Thyroid gland (tissue), 4 donors: ENCODE measurements around the gene KRT5. TPM values are rescaled to one million over a fixed set of nuclear protein-coding genes. Genes with fewer than 3 reads are reported as not detected.

Experiments used
- DNase-seq, 2 donors: peaks; one replicate each; pipeline ENCODE4 v3.0.0-alpha.2; 2019
- H3K27ac ChIP-seq, 3 donors: fragments of 200-600 bp; sonication (generic); 1 replicate in 2 of 3; 2 replicates in 1 of 3; pipeline ENCODE4 v1.5.1; 2016 to 2019; ENCODE audit warnings: mild to moderate bottlenecking in 1 of 3, moderate library complexity in 1 of 3
- H3K27me3 ChIP-seq: fragments of 200-600 bp; sonication (generic); one replicate; pipeline ENCODE4 v1.5.1; 2019
- H3K36me3 ChIP-seq, 2 donors: fragments of 200-600 bp; sonication (generic); one replicate each; pipeline ENCODE4 v1.5.1; 2016 to 2019
- H3K4me1 ChIP-seq, 2 donors: fragments of 200-600 bp; sonication (generic); one replicate each; pipeline ENCODE4 v1.5.1; 2017 to 2019
- H3K4me3 ChIP-seq, 3 donors: fragments of 200-600 bp; sonication (generic); replicated peaks in 1 of 3; 1 replicate in 2 of 3; 2 replicates in 1 of 3; pipeline ENCODE4 v1.5.1; 2016; ENCODE audit warnings: mild to moderate bottlenecking in 1 of 3
- H3K9me3 ChIP-seq: fragments of 200-600 bp; sonication (generic); one replicate; pipeline ENCODE4 v1.5.1; 2017
- CTCF ChIP-seq, 6 experiments: fragments of 200-600 bp in 3 of 6; fragments of 450-650 bp in 3 of 6; sonication (generic) in 3 of 6; IDR thresholded peaks; one replicate each; pipeline ENCODE4 v1.5.1; 2016 to 2019; ENCODE audit warnings: antibody characterized with exemption in 6 of 6, mild to moderate bottlenecking in 2 of 6, inconsistent platforms in 1 of 6, moderate library complexity in 1 of 6
- POLR2A ChIP-seq, 2 donors: fragments of 450-650 bp; IDR thresholded peaks; one replicate each; pipeline ENCODE4 v1.6.1; 2017; ENCODE audit warnings: antibody characterized with exemption in 2 of 2, mild to moderate bottlenecking in 2 of 2, moderate library complexity in 1 of 2
- WGBS, 2 donors: methylation state at CpG; one replicate each; pipeline ENCODE4 v1.1.5; 2017; 5-methylcytosine and 5-hydroxymethylcytosine counted together
- intact Hi-C: fragments of 100-400 bp; cut with DNase I; formaldehyde crosslinking; loops from one replicate; pipeline ENCODE4 v1.15.1; 2023
- total RNA-seq, 4 donors: library from RNA; depleted of rRNA; stranded (reverse); fragments of >200 nt; gene quantifications; one replicate each; pipeline ENCODE4 v1.2.3, GENCODE V29; 2016

The KRT5 gene
- total RNA-seq, 4 donors from 2014 or later: 1.4 TPM; not detected in 3

- TF ChIP-seq CTCF (IDR thresholded peaks at IDR 0.05): no peak
- no peak for TF ChIP-seq POLR2A (IDR thresholded peaks at IDR 0.05)
- Histone ChIP-seq H3K4me3 (no peak overlapping the region), H3K36me3 (no peaks in the 10 kb centered on the region), H3K27me3 (no peaks in the 10 kb centered on the region), H3K9me3 (no peaks in the 10 kb centered on the region), H3K27ac (no peak overlapping the region), H3K4me1 (peaks cover 4 to 11% of the 10 kb centered on the region in 2 donors)
- no peak for DNase-seq
- intact Hi-C loops: no loop called here
- 82 to 85% methylated on average over 3 of the region's 3 CpGs for WGBS, 2 donors
Observed at GRCh38 chr12:52539821-52540173, 19.6 kb upstream of the KRT5 start.

- DNase-seq: no peak
- H3K27ac ChIP-seq: no peak overlapping the region
Observed at GRCh38 chr12:52539083-52539820, 19.1 kb upstream of the KRT5 start.

GRCh38 chr12:52537101-52537500, 16.9 kb upstream of the KRT5 start:
- TF ChIP-seq POLR2A (IDR thresholded peaks at IDR 0.05): no peak
- no peak for TF ChIP-seq CTCF (IDR thresholded peaks at IDR 0.05)
- DNase-seq: no peak
- Histone ChIP-seq H3K9me3 (no peaks in the 10 kb centered on the region), H3K27ac (no peak overlapping the region), H3K27me3 (no peaks in the 10 kb centered on the region), H3K4me3 (no peak overlapping the region), H3K4me1 (no peaks in the 10 kb centered on the region), H3K36me3 (no peaks in the 10 kb centered on the region)
- intact Hi-C loops: no loop called here
- WGBS, 2 donors: 81 to 87% methylated on average over 3 of the region's 3 CpGs

More at GRCh38 chr12:52539083-52539820, 19.1 kb upstream of the KRT5 start:
- TF ChIP-seq POLR2A (IDR thresholded peaks at IDR 0.05): no peak
- no peaks in the 10 kb centered on the region for H3K9me3 ChIP-seq
- no peaks in the 10 kb centered on the region for H3K36me3 ChIP-seq
- no peaks in the 10 kb centered on the region for H3K27me3 ChIP-seq
- WGBS, 2 donors: 49 to 53% methylated on average over 5 of the region's 5 CpGs
- peaks cover 4 to 5% of the 10 kb centered on the region in 2 donors for H3K4me1 ChIP-seq
- no peak overlapping the region for H3K4me3 ChIP-seq
- intact Hi-C loops: no loop called here

GRCh38 chr12:52535574-52535973, 15.4 kb upstream of the KRT5 start:
- TF ChIP-seq POLR2A (IDR thresholded peaks at IDR 0.05) (no peak), CTCF (IDR thresholded peaks at IDR 0.05) (no peak)
- Histone ChIP-seq H3K36me3 (no peaks in the 10 kb centered on the region), H3K4me1 (no peaks in the 10 kb centered on the region), H3K27me3 (no peaks in the 10 kb centered on the region), H3K27ac (no peak overlapping the region), H3K9me3 (no peaks in the 10 kb centered on the region), H3K4me3 (no peak overlapping the region)
- DNase-seq: no peak
- intact Hi-C loops: no loop called here
- 28 to 93% methylated on average over 1 of the region's 1 CpG for WGBS, 2 donors

- Histone ChIP-seq H3K4me1 (no peaks in the 10 kb centered on the region), H3K27me3 (no peaks in the 10 kb centered on the region), H3K27ac (no peak overlapping the region), H3K9me3 (no peaks in the 10 kb centered on the region), H3K4me3 (no peak overlapping the region), H3K36me3 (no peaks in the 10 kb centered on the region)
- intact Hi-C loops: no loop called here
- DNase-seq: no peak
- TF ChIP-seq CTCF (IDR thresholded peaks at IDR 0.05) (no peak), POLR2A (IDR thresholded peaks at IDR 0.05) (no peak)
- 85 to 94% methylated on average over 5 of the region's 5 CpGs for WGBS, 2 donors
Observed at GRCh38 chr12:52534482-52534881, 14.3 kb upstream of the KRT5 start.
